Daoy (cell line): ENCODE measurements around the gene LRRC2. TPM values are rescaled to one million over a fixed set of nuclear protein-coding genes. Genes with fewer than 3 reads are reported as not detected.

Source experiments
- DNase-seq: peaks from one replicate; pipeline ENCODE4 v3.0.0-alpha.2; 2015; ENCODE audit warnings: low read depth
- total RNA-seq: library from RNA; depleted of rRNA; stranded (reverse); fragments of >200 nt; shearing (Covaris generic); gene quantifications from 2 replicates; pipeline ENCODE4 v1.2.3, GENCODE V29; 2014; rRNA removed

The LRRC2 gene
- total RNA-seq, 1 experiment from 2014 or later, result 0.40 TPM

DNA sequence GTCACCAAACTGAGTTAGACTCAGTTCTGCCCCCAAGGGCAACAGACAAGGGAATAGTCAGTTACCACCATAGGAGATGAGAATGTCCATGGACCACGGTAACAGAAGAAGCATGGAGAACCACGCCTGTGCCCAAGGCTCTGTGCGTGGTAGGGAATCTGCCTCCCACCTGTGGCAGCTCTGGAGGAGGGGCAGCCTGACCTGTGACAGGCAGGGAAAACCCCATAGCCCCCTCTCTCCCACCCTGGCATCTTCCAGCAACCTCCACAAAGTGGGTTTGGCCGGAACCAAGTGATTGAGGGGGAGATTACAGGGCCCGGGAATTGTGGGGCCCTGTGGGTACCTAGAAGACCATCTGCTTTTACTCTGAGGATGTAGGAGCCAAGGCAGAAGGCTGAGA lies 87.1 kb downstream of the LRRC2 start:
- no peak for DNase-seq

DNA sequence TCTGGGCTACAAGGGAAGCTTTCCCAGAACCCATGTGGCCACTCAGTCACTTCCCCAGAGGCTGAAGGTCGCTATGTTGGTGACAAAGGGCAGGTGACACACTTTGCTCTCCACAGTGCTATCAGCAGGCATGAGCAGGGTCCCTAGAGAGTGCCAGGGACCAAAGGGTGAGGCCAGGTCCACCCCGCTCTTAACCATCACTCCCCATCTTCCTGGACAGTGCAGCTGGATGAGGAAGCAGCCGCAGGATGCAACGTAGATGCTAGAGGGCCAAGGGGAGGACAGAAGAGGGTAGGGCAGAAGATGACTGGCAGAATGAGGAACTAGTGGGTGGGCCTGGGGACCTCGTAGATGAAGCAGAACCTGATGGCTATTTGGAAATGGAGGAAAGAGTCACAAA lies 87.8 kb downstream of the LRRC2 start:
- no peak for DNase-seq

- no peak for DNase-seq
Observed at GRCh38 chr3:46477756-46478155, 88.3 kb downstream of the LRRC2 start.

DNA sequence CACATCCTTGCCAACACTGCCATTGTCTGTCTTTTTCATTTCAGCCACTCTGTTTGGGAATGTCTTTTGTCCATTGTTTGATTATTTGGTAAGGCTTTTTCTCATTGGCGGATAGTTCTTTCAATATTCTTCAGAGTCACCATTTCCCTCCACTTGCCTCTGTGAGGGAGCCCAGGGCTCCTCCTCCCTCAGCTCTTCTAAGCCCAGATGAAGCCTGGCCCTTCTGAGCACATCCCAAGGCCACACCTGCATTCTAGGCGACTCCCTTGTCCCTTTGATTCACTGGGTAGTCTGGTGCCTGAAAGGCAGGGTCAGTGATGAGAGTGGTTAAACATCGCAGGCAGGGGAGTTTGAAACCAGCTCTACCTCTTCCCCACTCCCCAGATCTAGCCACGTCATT lies 89.0 kb downstream of the LRRC2 start:
- DNase-seq, result no peak

DNA sequence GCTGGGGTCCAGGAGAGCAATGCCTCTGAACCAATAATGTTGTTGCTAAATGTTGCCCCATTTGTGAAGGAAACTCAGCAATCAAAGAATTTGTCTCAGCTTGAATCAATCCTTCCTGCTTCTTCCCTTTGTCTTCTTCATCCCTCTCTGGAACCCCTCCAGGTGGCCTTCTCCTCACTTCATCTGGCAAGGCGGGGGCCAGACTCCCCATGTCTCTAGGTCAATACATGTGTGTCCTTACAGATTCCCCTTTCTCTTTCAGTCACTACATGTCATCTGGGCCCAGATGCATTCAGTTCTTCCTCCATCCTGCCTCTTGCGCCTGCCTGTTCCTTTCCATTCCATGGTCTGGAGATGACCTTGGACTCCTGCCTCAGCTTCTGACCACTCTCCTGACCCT lies 93.4 kb downstream of the LRRC2 start:
- no peak for DNase-seq

GRCh38 chr3:46471371-46471914 lies 94.7 kb downstream of the LRRC2 start:
- DNase-seq, result no peak

- DNase-seq, result no peak
Observed at GRCh38 chr3:46470831-46471230, 95.3 kb downstream of the LRRC2 start.

DNA sequence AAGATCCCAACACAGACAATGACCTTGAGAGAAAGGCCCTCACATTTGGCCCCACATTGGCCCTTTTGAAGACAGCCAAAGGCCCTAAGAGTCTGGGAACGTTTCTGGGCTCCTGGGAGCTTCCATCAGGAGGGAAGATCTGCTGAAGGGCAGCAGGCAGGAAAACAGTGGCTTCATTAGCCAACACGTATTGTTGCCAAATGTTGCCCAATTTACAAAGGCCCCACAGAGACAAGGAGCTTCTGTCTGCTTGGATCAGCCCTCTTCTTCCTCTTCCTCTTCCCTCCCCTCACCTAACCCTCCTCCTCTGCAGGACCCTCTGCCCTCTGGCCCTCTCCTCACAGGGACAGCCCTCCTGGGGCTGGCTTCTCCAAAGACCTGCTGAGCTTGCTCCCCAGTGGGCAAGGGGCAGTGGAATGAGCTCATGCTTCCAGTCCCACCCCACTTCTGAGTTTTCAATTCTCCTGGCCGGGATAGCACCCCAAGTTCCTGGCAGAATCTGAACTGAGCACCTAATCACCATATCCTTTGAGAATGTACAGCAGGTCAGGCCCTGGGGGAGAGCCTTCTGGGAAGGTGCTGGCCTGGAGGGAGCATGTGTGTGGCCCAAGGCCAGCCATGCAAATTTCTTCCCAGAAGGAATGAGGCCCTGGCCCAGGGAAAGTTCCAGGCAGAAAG lies 96.3 kb downstream of the LRRC2 start:
- no peak for DNase-seq

DNA sequence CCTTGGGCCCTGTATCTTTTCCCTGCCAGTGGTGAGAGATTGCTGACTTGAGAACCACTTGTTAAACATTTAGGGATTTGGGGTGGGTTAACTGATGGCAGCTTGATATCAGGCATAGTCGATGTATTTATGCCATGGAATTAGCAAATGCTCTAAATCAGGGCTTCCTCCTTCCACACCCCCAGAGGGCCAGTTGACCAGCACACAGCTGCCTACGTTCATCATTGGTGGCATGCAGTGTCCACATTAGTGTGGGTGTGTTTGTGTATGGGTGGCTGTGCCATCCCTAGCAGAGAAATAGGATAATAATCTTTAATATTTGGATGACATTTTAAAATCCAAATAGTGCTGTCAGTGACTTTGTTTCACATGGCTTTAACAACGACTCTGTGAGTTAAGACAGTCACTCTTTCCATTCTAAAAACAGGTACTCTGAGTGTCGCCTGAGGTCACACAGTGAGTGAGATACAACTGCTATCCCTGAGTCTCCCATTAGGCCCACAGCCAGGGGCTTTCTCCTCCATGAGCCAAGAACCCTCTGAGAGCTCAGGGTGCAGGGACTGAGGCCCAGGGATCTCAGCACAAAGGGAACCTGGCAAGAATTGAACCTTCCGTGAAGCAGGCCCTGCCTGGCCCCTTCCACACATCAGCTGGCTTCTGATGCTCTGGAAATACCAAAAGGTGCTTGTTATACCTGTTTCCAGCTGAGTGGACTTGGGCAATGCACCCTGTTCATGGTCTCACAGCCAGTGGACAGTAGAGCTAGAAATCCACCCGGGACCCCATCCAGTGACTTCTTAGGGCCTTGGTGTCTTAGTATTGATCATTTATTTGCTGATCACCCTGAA lies 97.1 kb downstream of the LRRC2 start:
- DNase-seq, result no peak

GRCh38 chr3:46467562-46467961 lies 98.5 kb downstream of the LRRC2 start:
- no peak for DNase-seq

DNA sequence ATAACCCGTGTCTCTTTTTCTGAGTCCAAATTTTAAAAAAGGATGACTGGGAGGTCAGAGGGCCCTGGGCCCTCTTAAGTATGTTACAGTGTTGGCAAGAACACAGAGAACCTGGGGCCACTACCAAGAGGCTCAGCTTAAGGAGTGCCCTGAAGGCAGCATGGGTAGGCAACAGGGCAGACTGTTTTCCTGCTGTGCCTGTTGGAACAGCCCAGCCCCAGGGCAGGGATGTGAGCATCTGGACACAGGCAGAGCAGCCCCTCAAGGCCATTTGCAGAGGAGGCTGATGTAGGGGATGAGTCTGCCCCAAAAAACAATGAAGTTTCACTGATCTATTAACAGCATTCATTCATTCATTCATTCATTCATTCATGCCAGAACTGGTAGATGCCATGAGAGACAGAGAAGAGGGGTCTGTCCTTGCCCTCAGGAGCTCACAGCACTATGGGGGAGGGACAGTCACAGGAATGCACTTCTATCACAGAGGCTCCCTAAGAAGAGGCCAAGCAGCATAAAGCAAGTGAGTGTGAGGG lies 99.2 kb downstream of the LRRC2 start:
- no peak for DNase-seq

- no peak for DNase-seq
Observed at GRCh38 chr3:46466273-46466672, 99.8 kb downstream of the LRRC2 start.

Other genes starting within 250 kb of the LRRC2 start
- not detected in 2 replicates for gene CCR2, start 212.2 kb downstream of the LRRC2 start, total RNA-seq
- not detected in 2 replicates for gene CCR5, start 195.4 kb downstream of the LRRC2 start, total RNA-seq
- gene CCRL2, start 159.0 kb downstream of the LRRC2 start, total RNA-seq, result 0.29 TPM in 1 of 2 replicates, not detected in the other
- gene LTF, start 101.4 kb downstream of the LRRC2 start, total RNA-seq, result not detected in 2 replicates
- gene RTP3, start 68.3 kb downstream of the LRRC2 start, total RNA-seq, result not detected in 2 replicates
- not detected in 2 replicates for gene FAM240A, start 46.2 kb upstream of the LRRC2 start, total RNA-seq
- 0.74 and 0.86 TPM in 2 replicates for gene ALS2CL, start 127.4 kb upstream of the LRRC2 start, total RNA-seq
- gene TMIE, start 135.1 kb upstream of the LRRC2 start, total RNA-seq, result not detected in 2 replicates
- not detected in 2 replicates for gene PRSS50, start 151.6 kb upstream of the LRRC2 start, total RNA-seq